ENCODE results near the gene TMEM141. TPM values are rescaled to one million over a fixed set of nuclear protein-coding genes. Genes with fewer than 3 reads are reported as not detected.

TMEM141 gene
- total and polyA plus RNA-seq, 2 donors (not counting 3 experiments of a cell fraction or from before 2014, with no cell fraction given): 43.2 to 146 TPM

DNA sequence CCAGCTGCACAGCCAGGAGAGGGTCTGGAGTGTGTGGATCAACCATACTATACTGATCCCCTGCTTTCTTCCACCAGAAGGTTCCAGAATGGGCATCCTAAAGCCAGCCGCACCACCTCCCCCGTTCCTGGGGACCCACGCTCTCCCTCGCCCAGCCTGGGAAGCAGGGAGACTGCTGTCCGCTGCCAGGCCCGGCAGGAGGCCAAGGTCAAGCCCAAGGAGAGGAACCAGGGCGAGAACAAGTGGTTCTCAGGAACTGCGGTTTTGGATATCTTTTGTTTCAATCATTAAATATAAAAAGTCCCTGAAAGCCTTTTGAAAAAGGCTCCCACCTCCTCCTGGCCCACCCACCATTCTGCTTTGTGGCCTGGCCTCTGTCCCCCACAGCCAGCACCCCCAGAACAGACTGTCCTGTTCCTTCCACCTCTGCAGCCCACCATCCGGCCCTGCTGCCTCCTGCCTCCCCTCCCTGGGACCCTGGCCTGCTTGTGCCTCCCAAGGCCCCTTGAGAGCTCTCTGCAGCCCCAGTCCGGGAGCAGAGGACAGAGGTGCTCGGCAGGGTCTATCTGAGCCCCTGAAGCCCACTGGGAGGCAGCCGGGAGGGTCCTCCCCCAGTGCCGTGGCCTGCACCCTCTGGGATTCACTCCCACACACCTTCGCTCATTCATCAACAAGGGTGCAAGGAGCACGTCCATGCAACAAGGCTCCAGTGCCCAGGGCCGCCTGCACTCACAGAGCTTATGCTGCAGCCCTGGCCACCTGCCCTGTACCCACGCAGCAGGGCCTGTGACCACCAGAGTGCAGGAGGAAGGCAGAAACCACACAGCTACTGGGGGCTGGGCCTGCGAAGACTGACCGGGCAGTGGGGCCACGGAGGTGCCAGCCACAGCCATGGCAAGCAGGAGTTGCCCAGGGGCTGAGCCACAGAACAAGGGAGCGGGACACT is 42.2 kb upstream of the TMEM141 start:
- Histone ChIP-seq H3K79me2 (ENCODE audit: control insufficient read depth, insufficient read depth, low read length) (no peaks in the 10 kb centered on the region), H3K9me3 (replicated peaks; ENCODE audit: control insufficient read depth, insufficient read depth, low read length) (no peaks in the 10 kb centered on the region), H2AFZ (ENCODE audit: low read depth, low read length) (no peak overlapping the region), H3K27ac (ENCODE audit: insufficient read depth, low read depth, low read length) (no peak overlapping the region), H3K9me1 (replicated peaks; ENCODE audit: control insufficient read depth, extremely low read depth, insufficient read depth, low read length) (no peaks in the 10 kb centered on the region), H3K27me3 (ENCODE audit: control insufficient read depth in 2 of 2, insufficient read depth in 2 of 2, low read length in 2 of 2) (peaks cover 3 to 5% of the 10 kb centered on the region in 2 experiments), H3K4me1 (ENCODE audit: control insufficient read depth, extremely low read depth, insufficient read depth, low read length) (no peaks in the 10 kb centered on the region), H3K36me3 (ENCODE audit: control insufficient read depth in 2 of 2, extremely low read depth in 1 of 2, insufficient read depth in 2 of 2, low read length in 2 of 2) (no peaks in the 10 kb centered on the region), H3K4me3 (replicated peaks in 1 of 3; ENCODE audit: insufficient read depth in 1 of 3, low read depth in 1 of 3, low read length in 3 of 3) (no peak overlapping the region), H3K9ac (replicated peaks; ENCODE audit: extremely low read depth, insufficient read depth, low read length) (no peak overlapping the region), H3K4me2 (ENCODE audit: insufficient read depth, low read length) (no peak overlapping the region), H4K20me1 (replicated peaks; ENCODE audit: control insufficient read depth, extremely low read depth, insufficient read depth, low read length) (no peaks in the 10 kb centered on the region)
- dilution Hi-C loops (cut with MboI; ENCODE audit: extremely low pct_ligation_motif_present, low sequenced_read_pairs): no loop called here
- CTCF ChIA-PET: interaction anchor here (2.3 kb wide), 1 partner anchor 11 kb away, joined by 7 read pairs; no protein-coding TSS in a partner anchor
- no TSS peak for BruUV-seq (replicated peaks)
- no peak for TF ChIP-seq POLR2A (IDR thresholded peaks at IDR 0.05; ENCODE audit: low read depth, low read length)
- TF ChIP-seq EZH2 (IDR thresholded peaks at IDR 0.05; ENCODE audit: borderline replicate concordance, low read depth, low read length, severe bottlenecking): no peak
- no peak for TF ChIP-seq FOS (IDR thresholded peaks at IDR 0.05; ENCODE audit: borderline replicate concordance, insufficient read depth, low read length)
- no peak for TF ChIP-seq MYC (IDR thresholded peaks at IDR 0.05; ENCODE audit: low read depth, low read length)
- TF ChIP-seq JUN (IDR thresholded peaks at IDR 0.05; ENCODE audit: borderline replicate concordance, insufficient read depth, insufficient read length, low read depth): no peak
- TF ChIP-seq, protein P1, sequence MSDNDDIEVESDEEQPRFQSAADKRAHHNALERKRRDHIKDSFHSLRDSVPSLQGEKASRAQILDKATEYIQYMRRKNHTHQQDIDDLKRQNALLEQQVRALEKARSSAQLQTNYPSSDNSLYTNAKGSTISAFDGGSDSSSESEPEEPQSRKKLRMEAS (IDR thresholded peaks at IDR 0.05; ENCODE audit: insufficient read depth, insufficient read length): no peak
- no peak for FAIRE-seq
- intact Hi-C loops (cut with micrococcal nuclease): no loop called here
- DNase-seq (ENCODE audit: low read depth, low spot score): no peak
- POLR2A ChIA-PET: no interaction called here

DNA sequence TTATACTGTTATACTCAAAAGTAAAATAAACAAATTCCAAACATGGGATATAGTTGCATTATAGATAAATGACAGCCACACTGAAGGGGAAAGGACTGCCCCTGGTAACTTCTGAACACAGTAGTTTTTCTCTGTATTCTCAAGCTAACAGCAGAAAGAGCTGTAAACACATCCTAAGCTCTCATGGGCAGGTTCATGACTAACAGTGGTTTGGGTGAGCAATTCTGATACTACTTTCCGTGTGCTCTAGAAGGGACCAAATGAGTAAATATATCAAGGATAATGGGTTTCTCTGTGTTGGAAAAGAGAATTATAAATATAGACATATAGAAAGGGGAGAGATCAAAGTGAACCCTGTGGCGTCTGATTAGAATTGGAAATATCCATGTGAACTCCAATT is 40.6 kb upstream of the TMEM141 start:
- H3K27ac ChIP-seq (ENCODE audit: insufficient read depth, low read depth, low read length): no peak overlapping the region
- no peaks in the 10 kb centered on the region for H4K20me1 ChIP-seq (replicated peaks; ENCODE audit: control insufficient read depth, extremely low read depth, insufficient read depth, low read length)
- no peak overlapping the region for H2AFZ ChIP-seq (ENCODE audit: low read depth, low read length)
- FAIRE-seq: no peak
- BruUV-seq (replicated peaks): no TSS peak
- TF ChIP-seq, protein P1 (IDR thresholded peaks at IDR 0.05; ENCODE audit: insufficient read depth, insufficient read length): no peak
- TF ChIP-seq POLR2A (IDR thresholded peaks at IDR 0.05; ENCODE audit: low read depth, low read length) (no peak), JUN (IDR thresholded peaks at IDR 0.05; ENCODE audit: borderline replicate concordance, insufficient read depth, insufficient read length, low read depth) (no peak), EZH2 (IDR thresholded peaks at IDR 0.05; ENCODE audit: borderline replicate concordance, low read depth, low read length, severe bottlenecking) (no peak), MYC (IDR thresholded peaks at IDR 0.05; ENCODE audit: low read depth, low read length) (no peak), GATA2 (IDR thresholded peaks at IDR 0.05; ENCODE audit: insufficient read depth, insufficient read length, low read depth, low read length) (no peak), POLR2AphosphoS5 (IDR thresholded peaks at IDR 0.05; ENCODE audit: insufficient read depth, low read depth, low read length) (no peak), FOS (IDR thresholded peaks at IDR 0.05; ENCODE audit: borderline replicate concordance, insufficient read depth, low read length) (no peak)
- TF ChIP-seq, protein P2, sequence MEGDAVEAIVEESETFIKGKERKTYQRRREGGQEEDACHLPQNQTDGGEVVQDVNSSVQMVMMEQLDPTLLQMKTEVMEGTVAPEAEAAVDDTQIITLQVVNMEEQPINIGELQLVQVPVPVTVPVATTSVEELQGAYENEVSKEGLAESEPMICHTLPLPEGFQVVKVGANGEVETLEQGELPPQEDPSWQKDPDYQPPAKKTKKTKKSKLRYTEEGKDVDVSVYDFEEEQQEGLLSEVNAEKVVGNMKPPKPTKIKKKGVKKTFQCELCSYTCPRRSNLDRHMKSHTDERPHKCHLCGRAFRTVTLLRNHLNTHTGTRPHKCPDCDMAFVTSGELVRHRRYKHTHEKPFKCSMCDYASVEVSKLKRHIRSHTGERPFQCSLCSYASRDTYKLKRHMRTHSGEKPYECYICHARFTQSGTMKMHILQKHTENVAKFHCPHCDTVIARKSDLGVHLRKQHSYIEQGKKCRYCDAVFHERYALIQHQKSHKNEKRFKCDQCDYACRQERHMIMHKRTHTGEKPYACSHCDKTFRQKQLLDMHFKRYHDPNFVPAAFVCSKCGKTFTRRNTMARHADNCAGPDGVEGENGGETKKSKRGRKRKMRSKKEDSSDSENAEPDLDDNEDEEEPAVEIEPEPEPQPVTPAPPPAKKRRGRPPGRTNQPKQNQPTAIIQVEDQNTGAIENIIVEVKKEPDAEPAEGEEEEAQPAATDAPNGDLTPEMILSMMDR (IDR thresholded peaks at IDR 0.05; ENCODE audit: extremely low read depth in 1 of 2, insufficient read depth in 1 of 2, low read depth in 1 of 2, low read length in 2 of 2): no peak
- no peaks in the 10 kb centered on the region for H3K4me1 ChIP-seq (ENCODE audit: control insufficient read depth, extremely low read depth, insufficient read depth, low read length)
- no peaks in the 10 kb centered on the region for H3K9me1 ChIP-seq (replicated peaks; ENCODE audit: control insufficient read depth, extremely low read depth, insufficient read depth, low read length)
- dilution Hi-C loops (cut with MboI; ENCODE audit: extremely low pct_ligation_motif_present, low sequenced_read_pairs) (no loop called here), intact Hi-C loops (cut with micrococcal nuclease) (no loop called here)
- no peaks in the 10 kb centered on the region for H3K9me3 ChIP-seq (replicated peaks; ENCODE audit: control insufficient read depth, insufficient read depth, low read length)
- peaks cover 3 to 5% of the 10 kb centered on the region in 2 experiments for H3K27me3 ChIP-seq (ENCODE audit: control insufficient read depth in 2 of 2, insufficient read depth in 2 of 2, low read length in 2 of 2)
- H3K36me3 ChIP-seq (ENCODE audit: control insufficient read depth in 2 of 2, extremely low read depth in 1 of 2, insufficient read depth in 2 of 2, low read length in 2 of 2): no peaks in the 10 kb centered on the region
- H3K4me2 ChIP-seq (ENCODE audit: insufficient read depth, low read length): no peak overlapping the region
- POLR2A ChIA-PET: no interaction called here
- DNase-seq (ENCODE audit: low read depth, low spot score): no peak
- CTCF ChIA-PET: interaction anchor here (2.3 kb wide), 1 partner anchor 10 kb away, joined by 7 read pairs; no protein-coding TSS in a partner anchor
- no peak overlapping the region for H3K9ac ChIP-seq (replicated peaks; ENCODE audit: extremely low read depth, insufficient read depth, low read length)
- no peak overlapping the region for H3K4me3 ChIP-seq (replicated peaks in 1 of 3; ENCODE audit: insufficient read depth in 1 of 3, low read depth in 1 of 3, low read length in 3 of 3)
- H3K79me2 ChIP-seq (ENCODE audit: control insufficient read depth, insufficient read depth, low read length): no peaks in the 10 kb centered on the region

Data from endothelial cell of umbilical vein (primary cell).